ENCODE results near the gene ATL2. TPM values are rescaled to one million over a fixed set of nuclear protein-coding genes. Genes with fewer than 3 reads are reported as not detected.

ATL2 gene
- total RNA-seq, 4 donors from 2014 or later: 63.1 to 108 (median 74.3) TPM

DNA sequence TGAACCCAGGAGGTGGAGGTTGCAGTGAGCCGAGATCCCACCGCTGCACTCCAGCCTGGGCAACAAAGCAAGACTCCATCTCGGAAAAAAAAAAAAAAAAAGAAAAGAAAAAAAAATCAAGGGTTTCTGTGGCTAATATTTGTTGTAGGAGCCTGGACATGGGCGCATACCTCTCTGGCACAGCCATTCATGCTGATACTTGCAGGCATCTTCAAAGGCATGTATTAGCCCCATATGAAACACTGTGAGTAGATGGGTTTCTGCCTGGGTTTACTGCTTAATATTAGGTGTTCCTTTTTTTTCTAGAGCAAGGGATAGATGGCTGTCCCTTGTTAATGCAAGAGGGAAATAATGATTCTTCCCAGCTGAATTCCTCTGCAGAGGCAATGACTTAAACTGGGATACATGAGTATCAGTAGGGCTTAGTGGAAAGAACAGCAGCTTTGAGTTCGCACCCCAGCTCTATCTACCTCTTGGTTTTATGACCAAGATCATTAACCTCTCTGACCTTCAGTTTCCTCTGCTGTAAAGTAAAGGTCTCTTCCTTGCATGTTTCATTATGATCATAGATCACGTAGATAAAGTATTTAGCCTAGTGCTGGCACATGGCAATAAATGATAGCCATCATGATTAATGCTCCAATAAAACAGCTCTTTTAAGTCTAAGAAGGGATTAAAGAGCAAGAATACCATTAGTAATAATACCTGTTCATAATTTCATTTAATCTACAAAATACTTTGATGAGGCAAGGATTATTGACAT, 4.5 kb upstream of the ATL2 start:
- DNase-seq (ENCODE audit: low spot score in 2 of 2): no peak
- Histone ChIP-seq H3K4me3 (no peak overlapping the region), H3K9me3 (no peaks in the 10 kb centered on the region), H3K4me1 (peaks cover 0 to 8% (median 2%) of the 10 kb centered on the region in 4 donors), H3K27ac (no peak overlapping the region), H3K36me3 (no peaks in the 10 kb centered on the region), H3K27me3 (no peaks in the 10 kb centered on the region)
- TF ChIP-seq, protein P1, sequence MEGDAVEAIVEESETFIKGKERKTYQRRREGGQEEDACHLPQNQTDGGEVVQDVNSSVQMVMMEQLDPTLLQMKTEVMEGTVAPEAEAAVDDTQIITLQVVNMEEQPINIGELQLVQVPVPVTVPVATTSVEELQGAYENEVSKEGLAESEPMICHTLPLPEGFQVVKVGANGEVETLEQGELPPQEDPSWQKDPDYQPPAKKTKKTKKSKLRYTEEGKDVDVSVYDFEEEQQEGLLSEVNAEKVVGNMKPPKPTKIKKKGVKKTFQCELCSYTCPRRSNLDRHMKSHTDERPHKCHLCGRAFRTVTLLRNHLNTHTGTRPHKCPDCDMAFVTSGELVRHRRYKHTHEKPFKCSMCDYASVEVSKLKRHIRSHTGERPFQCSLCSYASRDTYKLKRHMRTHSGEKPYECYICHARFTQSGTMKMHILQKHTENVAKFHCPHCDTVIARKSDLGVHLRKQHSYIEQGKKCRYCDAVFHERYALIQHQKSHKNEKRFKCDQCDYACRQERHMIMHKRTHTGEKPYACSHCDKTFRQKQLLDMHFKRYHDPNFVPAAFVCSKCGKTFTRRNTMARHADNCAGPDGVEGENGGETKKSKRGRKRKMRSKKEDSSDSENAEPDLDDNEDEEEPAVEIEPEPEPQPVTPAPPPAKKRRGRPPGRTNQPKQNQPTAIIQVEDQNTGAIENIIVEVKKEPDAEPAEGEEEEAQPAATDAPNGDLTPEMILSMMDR (IDR thresholded peaks at IDR 0.05): no peak
- no peak for TF ChIP-seq POLR2A (IDR thresholded peaks at IDR 0.05)
- TF ChIP-seq EP300 (IDR thresholded peaks at IDR 0.05): no peak
- 86 to 93% methylated on average over 6 of the region's 6 CpGs for WGBS, 2 donors

DNA sequence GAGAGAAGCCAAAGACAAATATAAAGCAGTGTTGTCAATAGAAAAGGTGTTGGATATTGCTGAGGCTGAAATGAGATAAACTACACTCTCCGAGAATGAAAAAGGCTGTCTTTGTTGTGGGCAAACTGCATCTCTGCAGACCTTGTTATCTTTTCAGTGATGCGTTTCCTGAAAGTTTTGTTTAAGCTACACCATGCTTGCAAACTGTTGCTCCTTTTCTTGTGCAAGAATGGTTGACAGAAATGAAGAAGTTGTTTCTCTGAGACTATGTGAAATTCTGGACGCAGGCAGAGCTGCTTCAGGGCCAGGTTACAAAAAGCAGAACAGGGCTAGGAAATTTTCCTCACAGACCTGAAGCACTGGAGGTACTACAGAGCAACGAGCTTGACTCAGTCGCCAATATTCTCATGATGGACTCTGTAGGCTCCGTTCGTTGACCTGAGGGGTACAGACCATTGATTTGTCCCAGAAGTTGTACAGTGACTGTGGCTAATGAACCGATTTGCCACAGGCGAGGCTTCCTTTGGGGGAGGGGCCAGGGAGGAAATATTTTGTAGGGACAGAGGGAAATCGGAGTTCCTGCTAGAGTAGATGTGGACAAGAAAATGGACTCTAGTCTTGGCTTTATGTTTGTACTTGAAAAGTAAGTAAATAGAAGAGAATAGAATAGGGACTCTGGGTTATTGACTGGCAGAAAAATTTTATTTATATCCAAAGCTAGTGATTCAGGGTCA, 3.5 kb upstream of the ATL2 start:
- H3K4me1 ChIP-seq: peaks cover 0 to 14% (median 5%) of the 10 kb centered on the region in 4 donors
- no peaks in the 10 kb centered on the region for H3K9me3 ChIP-seq
- DNase-seq (ENCODE audit: low spot score in 2 of 2): no peak
- 52 to 53% methylated on average over 10 of the region's 10 CpGs for WGBS, 2 donors
- H3K4me3 ChIP-seq: no peak overlapping the region
- H3K27me3 ChIP-seq: no peaks in the 10 kb centered on the region
- TF ChIP-seq, protein P1 (IDR thresholded peaks at IDR 0.05): no peak
- TF ChIP-seq POLR2A (IDR thresholded peaks at IDR 0.05) (no peak), EP300 (IDR thresholded peaks at IDR 0.05) (peak in 1 of 2 donors; percentile 9)
- no peak overlapping the region for H3K27ac ChIP-seq
- H3K36me3 ChIP-seq: no peaks in the 10 kb centered on the region

DNA sequence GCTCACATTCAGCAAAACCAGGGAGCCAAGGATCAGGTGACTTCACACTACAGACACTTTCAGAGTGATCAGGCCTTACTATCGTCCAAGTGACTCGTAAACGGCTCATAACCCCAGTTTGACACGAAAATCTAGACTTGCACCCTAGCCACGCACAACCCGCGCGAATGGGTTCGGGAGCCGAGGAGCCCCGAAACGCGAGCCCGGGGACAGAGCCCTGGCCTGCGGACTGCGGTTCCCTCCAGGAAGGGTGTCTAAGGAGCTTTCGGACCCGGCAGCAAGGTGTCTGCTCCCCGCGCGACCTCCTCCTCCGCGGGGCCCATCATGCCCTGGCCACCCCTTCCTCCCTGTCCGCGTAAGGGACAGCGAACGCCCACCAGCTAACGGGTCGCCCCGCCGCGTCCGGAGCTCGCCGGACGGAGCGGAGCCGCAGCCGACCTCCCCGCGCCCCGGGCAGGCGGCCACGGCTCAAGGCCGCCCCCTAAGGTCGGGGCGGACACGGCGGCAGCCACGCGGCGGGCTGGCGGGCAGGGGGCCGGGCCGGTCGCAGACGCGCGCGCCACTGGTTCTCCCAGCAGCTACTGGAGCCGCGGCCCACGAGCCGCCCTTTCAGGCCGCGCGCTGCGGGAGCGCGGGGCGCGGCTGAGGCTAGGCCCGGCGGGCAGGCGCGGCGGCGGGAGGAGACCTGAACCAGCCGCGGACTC, 575 bp downstream of the ATL2 start:
- Histone ChIP-seq H3K27me3 (no peaks in the 10 kb centered on the region), H3K27ac (peak overlapping the region; percentile 95 to 100 (median 98)), H3K4me1 (peaks cover 0 to 48% (median 11%) of the 10 kb centered on the region in 4 donors), H3K36me3 (no peaks in the 10 kb centered on the region), H3K4me3 (peak overlapping the region; percentile 74 to 98 (median 84)), H3K9me3 (no peaks in the 10 kb centered on the region)
- peak; percentile 18 to 56 for DNase-seq (ENCODE audit: low spot score in 2 of 2)
- WGBS, 2 donors: 1% methylated on average over 16 to 27 of the region's 80 CpGs
- TF ChIP-seq, protein P1 (IDR thresholded peaks at IDR 0.05): peak; percentile 37 to 90 (median 74)
- TF ChIP-seq POLR2A (IDR thresholded peaks at IDR 0.05): no peak
- peak in 1 of 2 donors; percentile 71 for TF ChIP-seq EP300 (IDR thresholded peaks at IDR 0.05)

DNA sequence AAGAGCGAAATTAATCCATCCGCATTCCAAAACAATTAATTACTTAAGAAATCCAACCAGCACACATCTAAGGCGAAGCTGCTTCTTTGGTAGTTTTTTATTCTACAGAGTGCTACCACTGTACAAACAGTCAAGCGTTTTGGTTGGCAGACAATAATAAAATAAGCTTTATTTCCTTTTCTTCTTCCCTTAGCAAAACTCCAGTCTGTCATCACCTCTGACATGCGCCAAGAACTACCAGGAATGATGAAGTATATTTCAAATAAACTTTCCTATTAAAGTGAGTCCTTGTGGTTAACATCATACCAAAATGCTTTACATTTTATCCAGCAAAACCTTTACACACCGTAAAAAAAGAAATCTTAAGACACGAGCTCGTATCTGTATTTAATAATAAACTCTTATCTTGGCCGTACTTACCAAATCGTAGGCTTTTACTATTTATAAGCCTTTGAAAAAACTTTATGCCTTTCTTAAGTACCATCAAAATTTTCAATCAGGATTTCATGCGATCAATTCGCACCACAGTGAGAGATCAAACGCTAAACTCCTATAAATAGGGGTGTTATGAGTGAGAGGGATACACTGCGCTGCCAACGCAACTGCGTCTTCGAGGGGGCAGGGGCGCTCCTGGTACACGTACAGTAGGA, 1.3 kb downstream of the ATL2 start:
- WGBS, 2 donors: 11 to 12% methylated on average over 19 of the region's 19 CpGs
- Histone ChIP-seq H3K27ac (peak overlapping the region; percentile 95 to 100 (median 98)), H3K4me3 (peak overlapping the region; percentile 74 to 98 (median 84)), H3K36me3 (no peaks in the 10 kb centered on the region), H3K9me3 (no peaks in the 10 kb centered on the region), H3K27me3 (no peaks in the 10 kb centered on the region), H3K4me1 (peaks cover 0 to 48% (median 11%) of the 10 kb centered on the region in 4 donors)
- TF ChIP-seq, protein P1 (IDR thresholded peaks at IDR 0.05): no peak
- no peak for TF ChIP-seq POLR2A (IDR thresholded peaks at IDR 0.05)
- TF ChIP-seq EP300 (IDR thresholded peaks at IDR 0.05): no peak
- DNase-seq (ENCODE audit: low spot score in 2 of 2): no peak

All from tibial nerve (tissue), 4 donors.